Measurements from ENCODE around the gene RAB11FIP4.

The RAB11FIP4 gene

GRCh38 chr17:31549121-31549524 lies 157.6 kb downstream of the RAB11FIP4 start:
- no peak for DNase-seq (ENCODE audit: extremely low read depth, low read depth)
- TF ChIP-seq CTCF (IDR thresholded peaks at IDR 0.05; ENCODE audit: low read depth, low read length): no peak

GRCh38 chr17:31549525-31550388 lies 158.3 kb downstream of the RAB11FIP4 start:
- DNase-seq (ENCODE audit: extremely low read depth, low read depth): peak; percentile 85
- no peak for TF ChIP-seq CTCF (IDR thresholded peaks at IDR 0.05; ENCODE audit: low read depth, low read length)

- no peak for DNase-seq (ENCODE audit: extremely low read depth, low read depth)
- TF ChIP-seq CTCF (IDR thresholded peaks at IDR 0.05; ENCODE audit: low read depth, low read length): no peak
Observed at GRCh38 chr17:31550389-31551056, 159.0 kb downstream of the RAB11FIP4 start.

GRCh38 chr17:31552568-31552967 lies 161.1 kb downstream of the RAB11FIP4 start:
- DNase-seq (ENCODE audit: extremely low read depth, low read depth): no peak
- TF ChIP-seq CTCF (IDR thresholded peaks at IDR 0.05; ENCODE audit: low read depth, low read length): no peak

GRCh38 chr17:31553506-31553905 lies 162.0 kb downstream of the RAB11FIP4 start:
- no peak for DNase-seq (ENCODE audit: extremely low read depth, low read depth)
- TF ChIP-seq CTCF (IDR thresholded peaks at IDR 0.05; ENCODE audit: low read depth, low read length): no peak

- TF ChIP-seq CTCF (IDR thresholded peaks at IDR 0.05; ENCODE audit: low read depth, low read length): no peak
- DNase-seq (ENCODE audit: extremely low read depth, low read depth): no peak
Observed at GRCh38 chr17:31554930-31555329, 163.5 kb downstream of the RAB11FIP4 start.

- no peak for TF ChIP-seq CTCF (IDR thresholded peaks at IDR 0.05; ENCODE audit: low read depth, low read length)
- DNase-seq (ENCODE audit: extremely low read depth, low read depth): no peak
Observed at GRCh38 chr17:31556969-31557645, 165.6 kb downstream of the RAB11FIP4 start.
